ENCODE measurements around the gene HAAO.

HAAO gene

GRCh38 chr2:42757981-42758740 lies 34.2 kb downstream of the HAAO start:
- DNase-seq, result no peak
- in situ Hi-C loops (cut with HindIII; ENCODE audit: low pct_ligation_motif_present, low pct_unique_long_range_greater_than_20kb, low sequenced_read_pairs), result no loop called here

GRCh38 chr2:42756966-42757513 lies 35.3 kb downstream of the HAAO start:
- in situ Hi-C loops (cut with HindIII; ENCODE audit: low pct_ligation_motif_present, low pct_unique_long_range_greater_than_20kb, low sequenced_read_pairs), result no loop called here
- DNase-seq, result no peak

- DNase-seq, result no peak
- in situ Hi-C loops (cut with HindIII; ENCODE audit: low pct_ligation_motif_present, low pct_unique_long_range_greater_than_20kb, low sequenced_read_pairs), result no loop called here
These were observed 36.1 kb downstream of the HAAO start for GRCh38 chr2:42756150-42756775.

- in situ Hi-C loops (cut with HindIII; ENCODE audit: low pct_ligation_motif_present, low pct_unique_long_range_greater_than_20kb, low sequenced_read_pairs), result no loop called here
- no peak for DNase-seq
These were observed 37.0 kb downstream of the HAAO start for GRCh38 chr2:42755191-42755880.

GRCh38 chr2:42754776-42755140 lies 37.6 kb downstream of the HAAO start:
- no peak for DNase-seq
- in situ Hi-C loops (cut with HindIII; ENCODE audit: low pct_ligation_motif_present, low pct_unique_long_range_greater_than_20kb, low sequenced_read_pairs), result no loop called here

GRCh38 chr2:42754021-42754775 lies 38.2 kb downstream of the HAAO start:
- in situ Hi-C loops (cut with HindIII; ENCODE audit: low pct_ligation_motif_present, low pct_unique_long_range_greater_than_20kb, low sequenced_read_pairs), result no loop called here
- no peak for DNase-seq

GRCh38 chr2:42752816-42753813 lies 39.3 kb downstream of the HAAO start:
- in situ Hi-C loops (cut with HindIII; ENCODE audit: low pct_ligation_motif_present, low pct_unique_long_range_greater_than_20kb, low sequenced_read_pairs), result no loop called here
- no peak for DNase-seq

GRCh38 chr2:42752314-42752713 lies 40.1 kb downstream of the HAAO start:
- in situ Hi-C loops (cut with HindIII; ENCODE audit: low pct_ligation_motif_present, low pct_unique_long_range_greater_than_20kb, low sequenced_read_pairs), result no loop called here
- DNase-seq, result no peak

- DNase-seq, result no peak
- in situ Hi-C loops (cut with HindIII; ENCODE audit: low pct_ligation_motif_present, low pct_unique_long_range_greater_than_20kb, low sequenced_read_pairs), result no loop called here
These were observed 43.5 kb downstream of the HAAO start for GRCh38 chr2:42748840-42749239.

GRCh38 chr2:42747422-42747821 lies 45.0 kb downstream of the HAAO start:
- DNase-seq, result no peak
- in situ Hi-C loops (cut with HindIII; ENCODE audit: low pct_ligation_motif_present, low pct_unique_long_range_greater_than_20kb, low sequenced_read_pairs), result no loop called here

- no peak for DNase-seq
- in situ Hi-C loops (cut with HindIII; ENCODE audit: low pct_ligation_motif_present, low pct_unique_long_range_greater_than_20kb, low sequenced_read_pairs), result no loop called here
These were observed 47.8 kb downstream of the HAAO start for GRCh38 chr2:42744545-42745082.

GRCh38 chr2:42743659-42743990 lies 48.8 kb downstream of the HAAO start:
- DNase-seq, result no peak
- in situ Hi-C loops (cut with HindIII; ENCODE audit: low pct_ligation_motif_present, low pct_unique_long_range_greater_than_20kb, low sequenced_read_pairs), result no loop called here

GRCh38 chr2:42742740-42743658 lies 49.4 kb downstream of the HAAO start:
- in situ Hi-C loops (cut with HindIII; ENCODE audit: low pct_ligation_motif_present, low pct_unique_long_range_greater_than_20kb, low sequenced_read_pairs), result no loop called here
- no peak for DNase-seq

- in situ Hi-C loops (cut with HindIII; ENCODE audit: low pct_ligation_motif_present, low pct_unique_long_range_greater_than_20kb, low sequenced_read_pairs), result no loop called here
- no peak for DNase-seq
These were observed 51.2 kb downstream of the HAAO start for GRCh38 chr2:42741140-42741539.

GRCh38 chr2:42736598-42737322 lies 55.6 kb downstream of the HAAO start:
- no peak for DNase-seq

GRCh38 chr2:42733852-42734251 lies 58.5 kb downstream of the HAAO start:
- in situ Hi-C loops (cut with HindIII; ENCODE audit: low pct_ligation_motif_present, low pct_unique_long_range_greater_than_20kb, low sequenced_read_pairs), result no loop called here
- DNase-seq, result no peak

More at GRCh38 chr2:42736598-42737322, 55.6 kb downstream of the HAAO start:
- in situ Hi-C loops (cut with HindIII; ENCODE audit: low pct_ligation_motif_present, low pct_unique_long_range_greater_than_20kb, low sequenced_read_pairs), result no loop called here

All from ACHN (cell line).